Gastrocnemius medialis (tissue), 4 donors: ENCODE results near the gene GPATCH3. TPM values are rescaled to one million over a fixed set of nuclear protein-coding genes. Genes with fewer than 3 reads are reported as not detected.
A peak's percentile ranks its signal among the peaks of the same experiment; 100 is the strongest.
"Not testable (repeated sequence)": the region's sequence is repeated elsewhere in the genome, so short reads cannot be mapped to it uniquely, and the experiment has no call there.

ENCODE experiments used
- ATAC-seq, 2 donors: fragments of 150-250 bp; one replicate each; pipeline ENCODE4 v1.9.1; 2016
- DNase-seq, 2 donors: peaks; one replicate each; pipeline ENCODE4 v3.0.0-alpha.2; 2019
- H3K27ac ChIP-seq, 4 donors: fragments of 200-600 bp; sonication (generic); 1 replicate in 1 of 4; 2 replicates in 3 of 4; pipeline ENCODE4 v1.5.1; 2016 to 2018; ENCODE audit warnings: mild to moderate bottlenecking in 2 of 4, moderate library complexity in 1 of 4
- H3K27me3 ChIP-seq, 3 donors: fragments of 200-600 bp; sonication (generic) in 2 of 3; 1 replicate in 1 of 3; 2 replicates in 2 of 3; pipeline versions ENCODE4 v1.5.1 to v1.6.0; 2016 to 2019; ENCODE audit warnings: mild to moderate bottlenecking in 1 of 3, moderate library complexity in 1 of 3
- H3K36me3 ChIP-seq, 2 donors: fragments of 200-600 bp; sonication (generic) in 1 of 2; one replicate each; pipeline ENCODE4 v1.5.1; 2017 to 2018
- H3K4me1 ChIP-seq, 2 donors: fragments of 200-600 bp; sonication (generic) in 1 of 2; one replicate each; pipeline ENCODE4 v1.5.1; 2016 to 2017; ENCODE audit warnings: mild to moderate bottlenecking in 2 of 2
- H3K4me3 ChIP-seq, 4 donors: fragments of 200-600 bp; sonication (generic) in 3 of 4; 1 replicate in 1 of 4; 2 replicates in 3 of 4; pipeline ENCODE4 v1.5.1; 2016 to 2019; ENCODE audit warnings: mild to moderate bottlenecking in 2 of 4
- H3K9me3 ChIP-seq, 3 donors: fragments of 200-600 bp; sonication (generic) in 2 of 3; 1 replicate in 1 of 3; 2 replicates in 2 of 3; pipeline ENCODE4 v1.5.1; 2016 to 2019
- CTCF ChIP-seq, 5 experiments: fragments of 450-650 bp in 3 of 5; fragments of 200-600 bp in 2 of 5; sonication (generic) in 2 of 5; IDR thresholded peaks in 4 of 5; conservative IDR thresholded peaks in 1 of 5; 1 replicate in 4 of 5; 2 replicates in 1 of 5; pipeline ENCODE4 v1.5.1; 2016 to 2019; ENCODE audit warnings: antibody characterized with exemption in 5 of 5, mild to moderate bottlenecking in 3 of 5, moderate library complexity in 3 of 5
- POLR2A ChIP-seq, 2 donors: fragments of 450-650 bp; IDR thresholded peaks; one replicate each; pipeline ENCODE4 v1.6.1; 2017; ENCODE audit warnings: antibody characterized with exemption in 2 of 2, mild to moderate bottlenecking in 2 of 2, moderate library complexity in 2 of 2
- in situ Hi-C, 4 donors: fragments of 200-750 bp; cut with MboI; loops; one replicate each; pipeline versions ENCODE4 v1.15.0 to v1.8.0; 2017; ENCODE audit warnings: low sequenced_read_pairs in 4 of 4
- intact Hi-C: fragments of 100-400 bp; cut with DNase I; formaldehyde crosslinking; loops from one replicate; pipeline ENCODE4 v1.15.1; 2023; ENCODE audit warnings: low total_unique reads
- total RNA-seq, 4 donors: library from RNA; depleted of rRNA; stranded (reverse); fragments of >200 nt; gene quantifications; one replicate each; pipeline versions ENCODE4 v1.1.0 to v1.2.3, GENCODE V29; 2016

Gene GPATCH3
- total RNA-seq, 4 donors from 2014 or later, result 13.7 to 20.4 (median 16.9) TPM

DNA sequence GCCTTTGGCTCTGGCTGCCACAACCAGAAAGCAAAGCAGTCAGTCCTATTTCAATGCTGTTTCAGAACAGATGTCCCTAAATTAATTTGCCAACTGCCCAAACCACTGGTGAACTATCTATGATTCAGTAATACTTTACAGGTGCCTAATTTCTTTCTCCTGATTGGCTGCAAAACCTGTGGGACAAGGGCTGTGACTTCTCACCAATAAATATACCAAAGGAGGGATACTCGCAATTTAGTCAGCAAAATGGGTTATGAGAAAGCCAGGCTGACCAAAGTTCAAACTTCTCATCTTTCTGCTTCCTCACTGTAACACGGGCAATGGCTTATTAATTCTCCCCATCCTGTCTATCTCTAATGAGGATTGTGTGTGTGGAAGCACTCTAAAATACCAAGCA is 22.9 kb downstream of the GPATCH3 start:
- Histone ChIP-seq H3K27ac (no peak overlapping the region), H3K4me3 (no peak overlapping the region), H3K36me3 (peaks cover 0 to 51% of the 10 kb centered on the region in 2 donors), H3K9me3 (no peaks in the 10 kb centered on the region), H3K27me3 (no peaks in the 10 kb centered on the region), H3K4me1 (peaks cover 0 to 4% of the 10 kb centered on the region in 2 donors)
- TF ChIP-seq POLR2A (IDR thresholded peaks at IDR 0.05) (no peak), CTCF (IDR thresholded peaks at IDR 0.05 in 4 of 5, conservative IDR thresholded peaks at IDR 0.05 in 1 of 5) (no peak)
- no peak for DNase-seq
- in situ Hi-C loops (no loop called here), intact Hi-C loops (loop anchor here (5.0 kb wide), 2 partner anchors 65 to 280 kb away; no protein-coding TSS in a partner anchor)
- no peak for ATAC-seq

DNA sequence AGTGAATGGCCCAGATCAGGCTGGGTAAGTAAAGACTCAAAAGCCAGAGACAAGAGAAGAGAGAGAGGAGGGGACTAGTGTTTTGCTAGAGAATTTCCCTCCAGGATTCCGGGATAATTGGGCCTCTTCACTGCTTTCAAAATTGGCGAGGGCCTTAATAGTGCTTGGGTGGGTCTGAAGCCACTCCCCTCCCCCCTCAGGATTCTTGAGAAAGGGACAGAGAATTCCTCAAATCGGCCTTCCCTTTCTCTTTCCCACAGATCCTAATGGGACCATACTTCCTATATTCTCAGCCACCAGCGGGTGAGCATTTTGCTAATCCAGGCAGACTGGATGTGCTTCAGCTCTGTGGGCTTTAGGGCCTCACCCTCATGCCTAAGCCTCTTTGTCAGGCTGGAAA is 25.4 kb downstream of the GPATCH3 start:
- H3K9me3 ChIP-seq, result no peaks in the 10 kb centered on the region
- H3K4me1 ChIP-seq, result peaks cover 0 to 4% of the 10 kb centered on the region in 2 donors
- TF ChIP-seq CTCF (IDR thresholded peaks at IDR 0.05 in 4 of 5, conservative IDR thresholded peaks at IDR 0.05 in 1 of 5), result no peak
- TF ChIP-seq POLR2A (IDR thresholded peaks at IDR 0.05), result no peak
- no peak for DNase-seq
- ATAC-seq, result no peak
- no peak overlapping the region for H3K4me3 ChIP-seq
- no peaks in the 10 kb centered on the region for H3K27me3 ChIP-seq
- intact Hi-C loops, result loop anchor here (5.0 kb wide), 2 partner anchors 63 to 278 kb away; no protein-coding TSS in a partner anchor
- peaks cover 0 to 27% of the 10 kb centered on the region in 2 donors for H3K36me3 ChIP-seq
- in situ Hi-C loops, result no loop called here
- H3K27ac ChIP-seq, result no peak overlapping the region

DNA sequence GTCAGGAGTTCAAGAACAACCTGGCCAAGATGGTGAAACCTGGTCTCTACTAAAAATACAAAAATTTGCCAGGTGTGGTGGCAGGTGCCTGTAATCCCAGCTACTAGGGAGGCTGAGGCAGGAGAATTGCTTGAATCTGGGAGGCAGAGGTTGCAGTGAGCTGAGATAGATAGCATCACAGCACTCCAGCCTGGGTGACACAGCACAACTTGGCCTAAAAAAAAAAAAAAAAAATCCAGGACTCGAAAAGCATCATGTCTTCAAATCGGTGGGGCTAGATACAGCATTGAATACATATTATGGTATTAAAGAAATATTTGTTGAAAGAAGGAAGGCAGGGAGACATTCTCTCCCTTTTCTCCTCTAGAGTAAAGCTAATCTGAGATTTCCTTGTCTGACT is 27.2 kb downstream of the GPATCH3 start:
- H3K4me3 ChIP-seq, ATAC-seq, DNase-seq, H3K36me3 ChIP-seq, H3K27ac ChIP-seq, in situ Hi-C loops, intact Hi-C loops, H3K9me3 ChIP-seq, H3K27me3 ChIP-seq, H3K4me1 ChIP-seq: not testable (repeated sequence)

DNA sequence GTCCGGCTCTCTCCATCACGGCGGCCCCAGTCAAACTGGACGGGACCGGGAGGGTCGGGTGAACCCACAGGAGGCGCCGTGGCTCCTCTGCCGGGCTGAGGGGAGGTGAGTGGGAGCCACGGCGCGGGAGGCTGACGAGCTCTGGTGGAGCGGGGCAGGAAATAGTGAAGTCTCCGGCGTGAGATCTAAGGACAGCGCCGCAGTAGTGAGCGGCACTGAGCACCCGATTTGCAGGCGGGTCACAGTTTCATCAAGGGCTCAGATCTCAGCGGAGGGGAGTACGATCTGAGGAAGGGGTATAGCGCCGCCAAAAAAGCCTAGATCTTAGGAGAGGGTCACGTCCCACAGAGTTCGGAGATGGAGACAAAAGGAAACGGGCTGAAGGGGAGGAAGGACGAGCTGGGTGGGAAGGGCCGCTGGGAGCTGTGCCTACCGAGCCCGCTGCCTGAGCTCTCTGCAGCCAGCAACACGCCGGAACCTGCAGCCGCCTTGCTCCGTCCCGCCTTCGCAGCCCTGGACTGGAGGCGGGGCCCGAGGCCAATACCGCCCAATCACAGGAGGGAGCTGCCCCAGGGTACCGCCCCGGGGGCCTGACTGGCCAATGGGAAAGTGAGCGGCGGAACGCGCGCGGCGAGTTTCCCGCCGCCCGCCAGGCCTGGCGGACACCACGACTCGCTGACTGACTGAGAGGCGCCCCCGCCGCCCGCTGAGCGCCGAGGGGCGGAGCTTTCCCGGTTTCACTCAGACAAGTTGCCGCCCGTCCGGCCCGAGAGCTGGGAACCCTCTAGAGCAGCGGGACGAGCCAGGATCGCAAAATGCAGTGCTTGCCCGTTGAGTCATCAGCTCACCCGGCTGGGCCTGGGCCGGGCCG is 35.4 kb downstream of the GPATCH3 start:
- intact Hi-C loops (loop anchor here (2.0 kb wide), 1 partner anchor 38 kb away; the partner anchor contains the start of gene ZDHHC18), in situ Hi-C loops (no loop called here)
- TF ChIP-seq POLR2A (IDR thresholded peaks at IDR 0.05), result peak; percentile 52 to 70
- peak in 1 of 5 experiments; percentile 4 for TF ChIP-seq CTCF (IDR thresholded peaks at IDR 0.05 in 4 of 5, conservative IDR thresholded peaks at IDR 0.05 in 1 of 5)
- Histone ChIP-seq H3K36me3 (no peaks in the 10 kb centered on the region), H3K9me3 (no peaks in the 10 kb centered on the region), H3K27ac (peak overlapping the region; percentile 90 to 98 (median 96)), H3K27me3 (no peaks in the 10 kb centered on the region), H3K4me1 (peaks cover 4 to 17% of the 10 kb centered on the region in 2 donors), H3K4me3 (peak overlapping the region; percentile 62 to 91 (median 78))
- ATAC-seq (peak; percentile 94 to 98), DNase-seq (peak; percentile 93 to 98)

DNA sequence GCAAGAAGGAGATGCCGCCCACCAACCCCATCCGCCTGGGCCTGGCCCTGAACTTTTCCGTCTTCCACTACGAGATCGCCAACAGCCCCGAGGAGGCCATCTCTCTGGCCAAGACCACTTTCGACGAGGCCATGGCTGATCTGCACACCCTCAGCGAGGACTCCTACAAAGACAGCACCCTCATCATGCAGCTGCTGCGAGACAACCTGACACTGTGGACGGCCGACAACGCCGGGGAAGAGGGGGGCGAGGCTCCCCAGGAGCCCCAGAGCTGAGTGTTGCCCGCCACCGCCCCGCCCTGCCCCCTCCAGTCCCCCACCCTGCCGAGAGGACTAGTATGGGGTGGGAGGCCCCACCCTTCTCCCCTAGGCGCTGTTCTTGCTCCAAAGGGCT is 36.6 kb downstream of the GPATCH3 start:
- no peaks in the 10 kb centered on the region for H3K9me3 ChIP-seq
- no peak overlapping the region for H3K27ac ChIP-seq
- H3K36me3 ChIP-seq, result no peaks in the 10 kb centered on the region
- H3K27me3 ChIP-seq, result no peaks in the 10 kb centered on the region
- ATAC-seq (no peak), DNase-seq (no peak)
- peaks cover 4 to 17% of the 10 kb centered on the region in 2 donors for H3K4me1 ChIP-seq
- H3K4me3 ChIP-seq, result no peak overlapping the region
- in situ Hi-C loops (no loop called here), intact Hi-C loops (loop anchor here (2.0 kb wide), 1 partner anchor 37 kb away; the partner anchor contains the start of gene ZDHHC18)
- TF ChIP-seq CTCF (IDR thresholded peaks at IDR 0.05 in 4 of 5, conservative IDR thresholded peaks at IDR 0.05 in 1 of 5), result no peak
- TF ChIP-seq POLR2A (IDR thresholded peaks at IDR 0.05), result no peak
